ENCODE results near the gene CFAP77.

Gene CFAP77

DNA sequence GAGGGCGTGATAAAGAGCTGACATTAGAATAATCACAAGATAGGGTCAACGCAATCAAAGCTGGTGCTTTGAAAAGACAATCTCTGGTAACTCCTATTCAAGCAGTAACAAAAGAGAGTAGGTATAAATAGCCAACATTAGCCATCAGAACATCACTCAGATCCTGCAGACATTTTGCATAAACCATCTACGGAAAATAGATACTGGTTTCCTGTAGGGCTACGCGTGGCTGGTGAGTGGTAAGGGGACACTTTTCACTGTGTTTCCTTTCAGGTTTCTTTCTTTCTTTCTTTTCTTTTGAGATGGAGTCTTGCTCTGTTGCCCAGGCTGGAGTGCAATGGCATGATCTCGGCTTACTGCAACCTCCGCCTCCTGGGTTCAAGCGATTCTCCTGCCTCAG is 25.6 kb upstream of the CFAP77 start:
- H3K27me3 ChIP-seq (ENCODE audit: insufficient read depth, poor library complexity, severe bottlenecking), result no peaks in the 10 kb centered on the region
- TF ChIP-seq SPI1 (IDR thresholded peaks at IDR 0.05; ENCODE audit: borderline replicate concordance, low read depth) (no peak), REST (IDR thresholded peaks at IDR 0.05; ENCODE audit: insufficient replicate concordance, low read depth) (no peak), GABPA (IDR thresholded peaks at IDR 0.05; ENCODE audit: low read depth) (no peak), POLR2AphosphoS5 (IDR thresholded peaks at IDR 0.05; ENCODE audit: low read depth) (no peak)
- TF ChIP-seq, protein P1, sequence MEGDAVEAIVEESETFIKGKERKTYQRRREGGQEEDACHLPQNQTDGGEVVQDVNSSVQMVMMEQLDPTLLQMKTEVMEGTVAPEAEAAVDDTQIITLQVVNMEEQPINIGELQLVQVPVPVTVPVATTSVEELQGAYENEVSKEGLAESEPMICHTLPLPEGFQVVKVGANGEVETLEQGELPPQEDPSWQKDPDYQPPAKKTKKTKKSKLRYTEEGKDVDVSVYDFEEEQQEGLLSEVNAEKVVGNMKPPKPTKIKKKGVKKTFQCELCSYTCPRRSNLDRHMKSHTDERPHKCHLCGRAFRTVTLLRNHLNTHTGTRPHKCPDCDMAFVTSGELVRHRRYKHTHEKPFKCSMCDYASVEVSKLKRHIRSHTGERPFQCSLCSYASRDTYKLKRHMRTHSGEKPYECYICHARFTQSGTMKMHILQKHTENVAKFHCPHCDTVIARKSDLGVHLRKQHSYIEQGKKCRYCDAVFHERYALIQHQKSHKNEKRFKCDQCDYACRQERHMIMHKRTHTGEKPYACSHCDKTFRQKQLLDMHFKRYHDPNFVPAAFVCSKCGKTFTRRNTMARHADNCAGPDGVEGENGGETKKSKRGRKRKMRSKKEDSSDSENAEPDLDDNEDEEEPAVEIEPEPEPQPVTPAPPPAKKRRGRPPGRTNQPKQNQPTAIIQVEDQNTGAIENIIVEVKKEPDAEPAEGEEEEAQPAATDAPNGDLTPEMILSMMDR (IDR thresholded peaks at IDR 0.05; ENCODE audit: insufficient read depth, low read length), result no peak
- no peak overlapping the region for H3K4me3 ChIP-seq (replicated peaks; ENCODE audit: insufficient read depth, low read length)
- H3K27ac ChIP-seq (replicated peaks), result no peak overlapping the region
- no peak for DNase-seq (ENCODE audit: low read depth in 1 of 2, low spot score in 1 of 2)

DNA sequence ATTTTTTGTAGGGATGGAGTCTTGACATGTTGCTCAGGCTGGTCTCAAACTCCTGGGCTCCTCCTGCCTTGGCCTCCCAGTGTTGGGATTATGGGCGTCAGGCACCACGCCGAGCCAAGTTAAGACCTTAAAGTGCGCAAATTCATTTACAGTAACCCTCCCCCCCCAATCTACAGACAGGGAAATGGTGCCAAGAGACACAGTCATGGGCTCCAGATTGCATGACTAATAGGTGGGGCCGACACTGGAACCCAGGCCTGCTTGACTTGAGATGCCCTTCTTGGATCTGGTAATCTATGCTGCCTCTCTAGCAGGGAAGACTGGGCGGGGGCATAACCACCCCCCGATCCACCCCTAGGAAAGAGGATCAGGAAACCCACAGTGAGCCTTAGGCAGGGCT is 22.9 kb upstream of the CFAP77 start:
- TF ChIP-seq GABPA (IDR thresholded peaks at IDR 0.05; ENCODE audit: low read depth) (no peak), REST (IDR thresholded peaks at IDR 0.05; ENCODE audit: insufficient replicate concordance, low read depth) (no peak), SPI1 (IDR thresholded peaks at IDR 0.05; ENCODE audit: borderline replicate concordance, low read depth) (no peak), POLR2AphosphoS5 (IDR thresholded peaks at IDR 0.05; ENCODE audit: low read depth) (no peak)
- TF ChIP-seq, protein P1 (IDR thresholded peaks at IDR 0.05; ENCODE audit: insufficient read depth, low read length), result no peak
- no peak overlapping the region for H3K27ac ChIP-seq (replicated peaks)
- no peak overlapping the region for H3K4me3 ChIP-seq (replicated peaks; ENCODE audit: insufficient read depth, low read length)
- H3K27me3 ChIP-seq (ENCODE audit: insufficient read depth, poor library complexity, severe bottlenecking), result no peaks in the 10 kb centered on the region
- DNase-seq (ENCODE audit: low read depth in 1 of 2, low spot score in 1 of 2), result no peak

DNA sequence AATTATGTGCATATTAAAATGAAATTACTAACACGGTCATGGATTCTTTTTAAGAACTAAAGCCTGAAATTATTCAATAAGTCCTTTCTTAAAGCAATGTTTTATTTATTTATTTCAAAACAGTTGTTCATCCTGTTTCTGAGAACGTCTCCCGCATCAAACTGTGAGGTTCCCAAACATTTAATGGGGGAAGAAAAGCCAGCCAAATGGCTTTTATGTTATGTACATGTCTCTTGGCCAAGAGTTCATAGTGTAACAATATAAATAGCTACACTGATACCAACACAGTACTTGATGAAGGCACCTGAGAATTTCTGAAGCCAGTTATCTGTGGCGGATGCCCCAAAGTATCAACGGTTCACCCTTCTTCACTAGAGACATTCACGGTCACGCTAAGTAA is 19.0 kb upstream of the CFAP77 start:
- TF ChIP-seq REST (IDR thresholded peaks at IDR 0.05; ENCODE audit: insufficient replicate concordance, low read depth), result no peak
- TF ChIP-seq SPI1 (IDR thresholded peaks at IDR 0.05; ENCODE audit: borderline replicate concordance, low read depth), result no peak
- TF ChIP-seq, protein P1 (IDR thresholded peaks at IDR 0.05; ENCODE audit: insufficient read depth, low read length), result no peak
- TF ChIP-seq GABPA (IDR thresholded peaks at IDR 0.05; ENCODE audit: low read depth), result no peak
- TF ChIP-seq POLR2AphosphoS5 (IDR thresholded peaks at IDR 0.05; ENCODE audit: low read depth), result no peak
- no peak for DNase-seq (ENCODE audit: low read depth in 1 of 2, low spot score in 1 of 2)

More for the DNA sequence above, 19.0 kb upstream of the CFAP77 start:
- H3K27ac ChIP-seq (replicated peaks), result no peak overlapping the region
- H3K27me3 ChIP-seq (ENCODE audit: insufficient read depth, poor library complexity, severe bottlenecking), result no peaks in the 10 kb centered on the region
- no peak overlapping the region for H3K4me3 ChIP-seq (replicated peaks; ENCODE audit: insufficient read depth, low read length)
